GM19395 (cell line): Measurements from ENCODE around the gene AP1S1.
"Not testable (repeated sequence)": the region's sequence is repeated elsewhere in the genome, so short reads cannot be mapped to it uniquely, and the experiment has no call there.

Source experiments
- ATAC-seq: cut with Tn5 transposase; IDR thresholded peaks from one replicate; pipeline ENCODE4 v1.9.1; 2021; ENCODE audit warnings: mild to moderate bottlenecking, moderate library complexity; ENCODE audit not compliant: unreplicated experiment

Gene AP1S1

GRCh38 chr7:101199522-101199921, 45.2 kb downstream of the AP1S1 start:
- ATAC-seq: not testable (repeated sequence)

DNA sequence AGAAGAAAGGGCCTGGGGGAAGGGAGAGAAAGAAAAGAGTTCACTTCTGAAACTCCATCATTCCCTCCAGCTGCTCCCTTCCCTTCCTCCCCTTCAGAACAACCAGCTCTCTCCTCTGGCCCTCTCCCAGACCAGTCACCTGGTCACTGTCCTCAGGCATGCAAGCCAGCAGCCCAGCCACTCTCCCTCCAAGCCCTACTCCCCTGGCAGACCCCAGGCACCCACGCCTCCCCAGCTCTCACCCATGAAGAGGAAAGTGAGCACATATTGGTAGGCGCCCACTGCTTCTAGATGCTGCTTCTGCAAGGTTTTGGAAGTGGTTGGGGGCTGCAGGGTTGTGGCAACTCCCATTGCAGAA, 46.2 kb downstream of the AP1S1 start:
- ATAC-seq: no peak

- no peak for ATAC-seq
Observed at GRCh38 chr7:101200862-101201599, 46.8 kb downstream of the AP1S1 start, which contains the start of gene MOGAT3. TSS of gene MOGAT3 (minus strand) at chr7:101201036. CDS start at chr7:101200854, 182 bp downstream.

- ATAC-seq: no peak
Observed at GRCh38 chr7:101201695-101202602, 47.7 kb downstream of the AP1S1 start.

DNA sequence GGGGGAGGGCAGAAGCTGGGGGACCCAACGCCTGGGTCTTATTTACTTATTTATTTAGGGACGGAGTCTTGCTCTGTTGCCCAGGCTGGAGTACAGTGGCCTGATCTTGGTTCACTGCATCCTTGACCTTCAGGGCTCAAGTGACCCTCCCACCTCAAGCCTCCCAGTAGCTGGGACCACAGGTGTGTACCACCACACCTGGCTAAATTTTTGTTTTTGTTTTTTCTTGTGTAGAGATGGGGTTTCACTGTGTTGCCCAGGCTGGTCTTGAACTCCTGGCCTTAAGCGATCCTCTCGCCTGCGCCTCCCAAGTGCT, 48.3 kb downstream of the AP1S1 start:
- no peak for ATAC-seq

GRCh38 chr7:101203740-101204738, 49.8 kb downstream of the AP1S1 start:
- ATAC-seq: not testable (repeated sequence)

GRCh38 chr7:101205901-101206664, 51.8 kb downstream of the AP1S1 start:
- ATAC-seq: no peak

- ATAC-seq: no peak
Observed at GRCh38 chr7:101206665-101207042, 52.4 kb downstream of the AP1S1 start.

DNA sequence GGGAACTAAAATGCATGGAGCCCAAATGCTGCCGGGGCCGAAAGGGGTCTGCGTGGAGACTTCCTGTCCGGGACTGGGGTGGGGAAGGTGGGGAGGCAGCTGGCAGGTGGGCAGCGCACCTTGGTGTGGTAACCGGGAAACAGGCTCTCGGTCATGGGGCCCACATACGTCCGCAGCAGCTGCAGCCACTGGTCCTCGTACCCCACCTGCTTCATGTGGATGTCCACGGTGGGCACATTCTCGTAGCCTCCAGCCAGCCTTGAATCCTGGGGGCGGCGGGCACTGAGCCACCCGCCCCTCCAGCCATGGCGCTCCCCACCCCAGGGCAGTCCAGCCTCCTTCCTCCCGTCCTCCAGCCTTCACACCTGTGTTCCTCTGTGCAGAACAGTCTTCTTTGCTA, 53.2 kb downstream of the AP1S1 start:
- no peak for ATAC-seq

GRCh38 chr7:101208794-101209193, 54.5 kb downstream of the AP1S1 start:
- ATAC-seq: no peak

DNA sequence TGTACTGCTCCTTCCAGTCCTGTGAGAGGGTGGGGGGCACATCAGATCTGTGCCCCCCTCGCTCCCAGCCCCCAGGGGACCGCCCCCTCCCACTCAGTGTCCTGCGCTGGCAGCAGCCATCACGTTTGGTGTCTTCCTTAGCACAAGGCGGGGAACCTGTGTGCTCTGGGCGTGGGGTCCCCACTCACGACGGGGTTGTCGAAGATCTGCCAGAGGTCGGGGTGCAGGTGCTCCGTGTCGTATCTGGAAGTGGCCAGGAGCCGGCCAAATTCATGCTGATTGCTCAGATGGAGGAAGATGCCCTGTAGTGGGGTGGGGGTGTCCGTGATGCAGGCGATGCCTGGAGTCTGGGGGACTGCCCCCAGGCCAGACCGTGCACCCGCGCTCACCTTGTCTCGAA, 55.9 kb downstream of the AP1S1 start:
- ATAC-seq: no peak
